H1 (cell line): ENCODE results near the gene TNRC6C. TPM values are rescaled to one million over a fixed set of nuclear protein-coding genes. Genes with fewer than 3 reads are reported as not detected.

Experiments used
- ATF3 ChIP-seq: IDR thresholded peaks from 2 replicates; pipeline ENCODE4 v1.6.1; 2011; ENCODE audit warnings: low read depth, mild to moderate bottlenecking, low read length; ENCODE audit not compliant: insufficient read depth
- BACH1 ChIP-seq: IDR thresholded peaks from 2 replicates; pipeline ENCODE4 v1.6.1; 2012; ENCODE audit warnings: low read length, improper control_type of control experiment
- CTBP2 ChIP-seq: IDR thresholded peaks from 2 replicates; pipeline ENCODE4 v1.7.0; 2011; ENCODE audit warnings: borderline replicate concordance, mild to moderate bottlenecking, moderate library complexity, mixed read lengths, low read length; ENCODE audit not compliant: insufficient read depth, insufficient read length
- GABPA ChIP-seq: IDR thresholded peaks from 2 replicates; pipeline ENCODE4 v1.6.1; 2011; ENCODE audit warnings: mild to moderate bottlenecking, low read length, moderate library complexity, borderline replicate concordance; ENCODE audit not compliant: insufficient read depth
- JUN ChIP-seq: IDR thresholded peaks from 2 replicates; pipeline ENCODE4 v1.6.1; 2011; ENCODE audit warnings: low read depth, mild to moderate bottlenecking, improper control_type of control experiment, low read length
- NRF1 ChIP-seq: IDR thresholded peaks from 2 replicates; pipeline ENCODE4 v1.6.1; 2011; ENCODE audit warnings: mild to moderate bottlenecking, low read depth, low read length, improper control_type of control experiment
- RAD21 ChIP-seq, 2 experiments: IDR thresholded peaks in 1 of 2; conservative IDR thresholded peaks in 1 of 2; 2 replicates each; pipeline ENCODE4 v1.6.1; 2011; ENCODE audit warnings: low read depth in 2 of 2, low read length in 2 of 2, improper control_type of control experiment in 1 of 2, inconsistent platforms in 1 of 2, mild to moderate bottlenecking in 1 of 2, moderate library complexity in 1 of 2
- RNF2 ChIP-seq: fragments of 200-900, 300-1000 bp; sonication (generic); IDR thresholded peaks from 2 replicates; pipeline ENCODE4 v1.7.1; 2016; ENCODE audit warnings: borderline replicate concordance, low read depth, mild to moderate bottlenecking, antibody characterized with exemption, low read length; ENCODE audit not compliant: poor library complexity, severe bottlenecking; ENCODE audit errors: missing control alignments
- SIRT6 ChIP-seq: IDR thresholded peaks from one replicate; pipeline ENCODE4 v1.7.1; 2012; ENCODE audit warnings: low read length, inconsistent platforms
- SP2 ChIP-seq: IDR thresholded peaks from 2 replicates; pipeline ENCODE4 v1.6.1; 2012; ENCODE audit warnings: mild to moderate bottlenecking, low read length, inconsistent platforms
- TCF12 ChIP-seq: IDR thresholded peaks from 2 replicates; pipeline ENCODE4 v1.6.1; 2011; ENCODE audit warnings: low read depth, mild to moderate bottlenecking, low read length
- TEAD4 ChIP-seq: IDR thresholded peaks from 2 replicates; pipeline ENCODE4 v1.6.1; 2012; ENCODE audit warnings: low read depth, low read length, inconsistent platforms, mixed read lengths
- polyA plus RNA-seq, 7 experiments: library from polyadenylated mRNA; depleted of rRNA in 3 of 7; stranded (reverse) in 5 of 7; unstranded in 2 of 7; fragments of >200 nt in 5 of 7; fragments of 200-250 nt in 2 of 7; gene quantifications; 1 replicate in 5 of 7; 2 replicates in 1 of 7; 4 replicates in 1 of 7; pipeline versions ENCODE4 v1.2.1 to v1.2.3, GENCODE V29; 2011 to 2013; ENCODE audit warnings: missing spikeins in 2 of 7, mixed read lengths in 2 of 7
- total RNA-seq: library from RNA; stranded (reverse); fragmentation: NEBNext Ultra II Directional; extraction: Animal tissue kit (Norgen Biotek cat#: 25700); gene quantifications from 2 replicates; pipeline ENCODE4 v1.2.1, GENCODE V29; 2021
- TF ChIP-seq, protein P1 (sequence below), 3 experiments: IDR thresholded peaks; 1 replicate in 2 of 3; 2 replicates in 1 of 3; pipeline versions ENCODE4 v1.5.1 to v1.6.1; 2011; ENCODE audit warnings: low read length in 3 of 3, mild to moderate bottlenecking in 3 of 3, inconsistent platforms in 2 of 3, low read depth in 1 of 3, moderate library complexity in 1 of 3; ENCODE audit not compliant: insufficient read depth in 1 of 3; ENCODE audit errors: control extremely low read depth in 1 of 3

Gene TNRC6C
- total and polyA plus RNA-seq, 2 of the 8 experiments (the other 6 are each of a cell fraction or from before 2014, with no cell fraction given) = 2.8 to 28.9 TPM

GRCh38 chr17:78148286-78149016 is 189.9 kb downstream of the TNRC6C start (continued):
- TF ChIP-seq, protein P1, sequence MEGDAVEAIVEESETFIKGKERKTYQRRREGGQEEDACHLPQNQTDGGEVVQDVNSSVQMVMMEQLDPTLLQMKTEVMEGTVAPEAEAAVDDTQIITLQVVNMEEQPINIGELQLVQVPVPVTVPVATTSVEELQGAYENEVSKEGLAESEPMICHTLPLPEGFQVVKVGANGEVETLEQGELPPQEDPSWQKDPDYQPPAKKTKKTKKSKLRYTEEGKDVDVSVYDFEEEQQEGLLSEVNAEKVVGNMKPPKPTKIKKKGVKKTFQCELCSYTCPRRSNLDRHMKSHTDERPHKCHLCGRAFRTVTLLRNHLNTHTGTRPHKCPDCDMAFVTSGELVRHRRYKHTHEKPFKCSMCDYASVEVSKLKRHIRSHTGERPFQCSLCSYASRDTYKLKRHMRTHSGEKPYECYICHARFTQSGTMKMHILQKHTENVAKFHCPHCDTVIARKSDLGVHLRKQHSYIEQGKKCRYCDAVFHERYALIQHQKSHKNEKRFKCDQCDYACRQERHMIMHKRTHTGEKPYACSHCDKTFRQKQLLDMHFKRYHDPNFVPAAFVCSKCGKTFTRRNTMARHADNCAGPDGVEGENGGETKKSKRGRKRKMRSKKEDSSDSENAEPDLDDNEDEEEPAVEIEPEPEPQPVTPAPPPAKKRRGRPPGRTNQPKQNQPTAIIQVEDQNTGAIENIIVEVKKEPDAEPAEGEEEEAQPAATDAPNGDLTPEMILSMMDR (IDR thresholded peaks at IDR 0.05; ENCODE audit: control extremely low read depth in 1 of 3, insufficient read depth in 1 of 3, low read depth in 1 of 3, low read length in 3 of 3) = no peak
- TF ChIP-seq RAD21 (IDR thresholded peaks at IDR 0.05 in 1 of 2, conservative IDR thresholded peaks at IDR 0.05 in 1 of 2; ENCODE audit: low read depth in 2 of 2, low read length in 2 of 2) (no peak), NRF1 (no peak), SP2 (no peak), TCF12 (no peak), BACH1 (no peak), ATF3 (no peak), GABPA (no peak), CTBP2 (no peak), SIRT6 (no peak), RNF2 (no peak), JUN (no peak), TEAD4 (no peak)
- TF ChIP-seq, all 59 proteins: peak for 0
